Suprapubic skin (tissue), 4 donors: ENCODE data around the gene STIM1.

Source experiments
- EP300 ChIP-seq: sonication (generic); formaldehyde crosslinking; IDR thresholded peaks from one replicate; pipeline ENCODE4 v1.6.1; 2017; ENCODE audit warnings: antibody characterized with exemption
- POLR2A ChIP-seq, 2 donors: fragments of 450-650 bp; IDR thresholded peaks; one replicate each; pipeline ENCODE4 v1.6.1; 2017; ENCODE audit warnings: antibody characterized with exemption in 2 of 2, mild to moderate bottlenecking in 2 of 2, moderate library complexity in 2 of 2
- POLR2AphosphoS5 ChIP-seq, 3 donors: sonication (generic); formaldehyde crosslinking; IDR thresholded peaks; one replicate each; pipeline ENCODE4 v1.6.1; 2017; ENCODE audit warnings: antibody characterized with exemption in 3 of 3
- TF ChIP-seq, protein P1 (sequence below), 2 donors: fragments of 200-600 bp in 1 of 2; fragments of 450-650 bp in 1 of 2; sonication (generic) in 1 of 2; IDR thresholded peaks; one replicate each; pipeline ENCODE4 v1.5.1; 2016 to 2019; ENCODE audit warnings: antibody characterized with exemption in 2 of 2, mild to moderate bottlenecking in 1 of 2, moderate library complexity in 1 of 2

DNA sequence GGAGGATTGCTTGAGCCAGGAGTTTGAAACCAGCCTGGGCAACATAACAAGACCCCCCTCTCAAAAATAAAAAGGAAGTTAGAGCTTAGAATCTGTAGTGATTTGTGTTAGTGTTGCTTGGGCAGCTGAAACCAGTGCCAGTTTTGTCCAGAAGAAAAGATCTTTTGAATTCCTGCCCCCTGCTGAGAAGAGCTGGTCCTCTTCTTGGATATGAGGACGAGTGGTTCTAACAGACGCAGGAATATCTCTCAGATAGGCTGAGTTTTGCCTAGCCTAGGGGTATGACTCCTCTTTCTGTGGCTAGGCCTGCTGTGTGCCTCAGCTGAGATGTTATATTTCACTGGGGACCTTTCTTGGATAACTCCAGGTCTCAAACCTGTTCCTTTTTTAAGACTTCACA, 102.8 kb downstream of the STIM1 start:
- TF ChIP-seq, protein P1, sequence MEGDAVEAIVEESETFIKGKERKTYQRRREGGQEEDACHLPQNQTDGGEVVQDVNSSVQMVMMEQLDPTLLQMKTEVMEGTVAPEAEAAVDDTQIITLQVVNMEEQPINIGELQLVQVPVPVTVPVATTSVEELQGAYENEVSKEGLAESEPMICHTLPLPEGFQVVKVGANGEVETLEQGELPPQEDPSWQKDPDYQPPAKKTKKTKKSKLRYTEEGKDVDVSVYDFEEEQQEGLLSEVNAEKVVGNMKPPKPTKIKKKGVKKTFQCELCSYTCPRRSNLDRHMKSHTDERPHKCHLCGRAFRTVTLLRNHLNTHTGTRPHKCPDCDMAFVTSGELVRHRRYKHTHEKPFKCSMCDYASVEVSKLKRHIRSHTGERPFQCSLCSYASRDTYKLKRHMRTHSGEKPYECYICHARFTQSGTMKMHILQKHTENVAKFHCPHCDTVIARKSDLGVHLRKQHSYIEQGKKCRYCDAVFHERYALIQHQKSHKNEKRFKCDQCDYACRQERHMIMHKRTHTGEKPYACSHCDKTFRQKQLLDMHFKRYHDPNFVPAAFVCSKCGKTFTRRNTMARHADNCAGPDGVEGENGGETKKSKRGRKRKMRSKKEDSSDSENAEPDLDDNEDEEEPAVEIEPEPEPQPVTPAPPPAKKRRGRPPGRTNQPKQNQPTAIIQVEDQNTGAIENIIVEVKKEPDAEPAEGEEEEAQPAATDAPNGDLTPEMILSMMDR (IDR thresholded peaks at IDR 0.05): no peak
- TF ChIP-seq POLR2AphosphoS5 (IDR thresholded peaks at IDR 0.05): no peak
- TF ChIP-seq POLR2A (IDR thresholded peaks at IDR 0.05): no peak
- TF ChIP-seq EP300: no peak
